Fibroblast of the aortic adventitia (primary cell): ENCODE data around the gene POLDIP3. TPM values are rescaled to one million over a fixed set of nuclear protein-coding genes. Genes with fewer than 3 reads are reported as not detected.
"Not testable (repeated sequence)": the region's sequence is repeated elsewhere in the genome, so short reads cannot be mapped to it uniquely, and the experiment has no call there.

Experiments
- DNase-seq: peaks from one replicate; pipeline ENCODE4 v3.0.0-alpha.2; 2010; ENCODE audit warnings: low read depth
- H3K4me3 ChIP-seq: 2 replicates; pipeline ENCODE4 v1.5.1; 2011; ENCODE audit warnings: low read depth, mild to moderate bottlenecking, control low read depth, low read length, moderate library complexity
- total RNA-seq: library from RNA; depleted of rRNA; stranded (reverse); fragments of >200 nt; gene quantifications from 2 replicates; pipeline ENCODE4 v1.2.3, GENCODE V29; 2012; ENCODE audit warnings: low replicate concordance
- TF ChIP-seq, protein P1 (sequence below): IDR thresholded peaks from 2 replicates; pipeline ENCODE4 v1.5.1; 2011; ENCODE audit warnings: mild to moderate bottlenecking, low read length, control low read depth, inconsistent platforms; ENCODE audit not compliant: insufficient read depth

POLDIP3 gene
- total RNA-seq, 1 donor: 34.1 TPM

DNA sequence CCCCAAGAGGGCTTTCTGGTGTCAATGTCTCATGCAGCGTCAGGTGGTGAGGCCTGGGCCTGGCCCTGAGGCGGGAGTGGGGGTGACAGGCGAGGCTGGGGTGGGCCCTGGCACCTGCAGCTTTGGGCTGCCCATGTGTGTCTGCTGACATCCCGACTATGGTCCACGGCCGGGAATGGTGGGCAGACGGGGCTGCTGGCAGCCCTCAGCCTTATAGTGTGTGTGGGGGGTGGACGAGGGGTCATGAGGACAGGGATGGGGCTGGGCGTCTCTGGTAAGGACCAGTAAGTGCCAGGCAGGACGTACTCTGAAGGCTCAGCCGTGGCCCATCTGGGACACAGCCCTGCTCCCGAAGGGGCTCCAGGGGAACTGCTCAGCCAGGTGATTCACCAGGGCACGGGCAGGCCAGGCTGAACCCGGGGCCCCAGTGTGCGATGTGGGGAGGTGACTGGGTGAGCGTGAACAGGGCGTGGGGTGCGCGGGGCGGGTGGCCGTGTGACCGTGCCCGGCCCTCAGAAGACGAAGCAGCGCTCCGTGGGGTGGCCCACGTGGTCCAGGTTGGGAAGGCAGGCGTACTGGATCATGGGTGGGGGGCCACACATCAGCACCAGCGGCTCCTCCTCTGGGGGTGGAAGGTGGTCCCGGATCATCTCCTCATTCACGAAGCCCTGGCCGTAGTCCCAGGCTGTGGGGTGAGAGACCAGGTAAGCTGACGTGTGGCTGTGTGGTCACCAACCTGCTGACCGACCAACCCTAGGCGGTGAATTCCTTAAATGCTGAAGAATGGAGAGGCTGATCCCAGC, 4.8 kb upstream of the POLDIP3 start:
- TF ChIP-seq, protein P1, sequence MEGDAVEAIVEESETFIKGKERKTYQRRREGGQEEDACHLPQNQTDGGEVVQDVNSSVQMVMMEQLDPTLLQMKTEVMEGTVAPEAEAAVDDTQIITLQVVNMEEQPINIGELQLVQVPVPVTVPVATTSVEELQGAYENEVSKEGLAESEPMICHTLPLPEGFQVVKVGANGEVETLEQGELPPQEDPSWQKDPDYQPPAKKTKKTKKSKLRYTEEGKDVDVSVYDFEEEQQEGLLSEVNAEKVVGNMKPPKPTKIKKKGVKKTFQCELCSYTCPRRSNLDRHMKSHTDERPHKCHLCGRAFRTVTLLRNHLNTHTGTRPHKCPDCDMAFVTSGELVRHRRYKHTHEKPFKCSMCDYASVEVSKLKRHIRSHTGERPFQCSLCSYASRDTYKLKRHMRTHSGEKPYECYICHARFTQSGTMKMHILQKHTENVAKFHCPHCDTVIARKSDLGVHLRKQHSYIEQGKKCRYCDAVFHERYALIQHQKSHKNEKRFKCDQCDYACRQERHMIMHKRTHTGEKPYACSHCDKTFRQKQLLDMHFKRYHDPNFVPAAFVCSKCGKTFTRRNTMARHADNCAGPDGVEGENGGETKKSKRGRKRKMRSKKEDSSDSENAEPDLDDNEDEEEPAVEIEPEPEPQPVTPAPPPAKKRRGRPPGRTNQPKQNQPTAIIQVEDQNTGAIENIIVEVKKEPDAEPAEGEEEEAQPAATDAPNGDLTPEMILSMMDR: no peak
- DNase-seq: no peak

DNA sequence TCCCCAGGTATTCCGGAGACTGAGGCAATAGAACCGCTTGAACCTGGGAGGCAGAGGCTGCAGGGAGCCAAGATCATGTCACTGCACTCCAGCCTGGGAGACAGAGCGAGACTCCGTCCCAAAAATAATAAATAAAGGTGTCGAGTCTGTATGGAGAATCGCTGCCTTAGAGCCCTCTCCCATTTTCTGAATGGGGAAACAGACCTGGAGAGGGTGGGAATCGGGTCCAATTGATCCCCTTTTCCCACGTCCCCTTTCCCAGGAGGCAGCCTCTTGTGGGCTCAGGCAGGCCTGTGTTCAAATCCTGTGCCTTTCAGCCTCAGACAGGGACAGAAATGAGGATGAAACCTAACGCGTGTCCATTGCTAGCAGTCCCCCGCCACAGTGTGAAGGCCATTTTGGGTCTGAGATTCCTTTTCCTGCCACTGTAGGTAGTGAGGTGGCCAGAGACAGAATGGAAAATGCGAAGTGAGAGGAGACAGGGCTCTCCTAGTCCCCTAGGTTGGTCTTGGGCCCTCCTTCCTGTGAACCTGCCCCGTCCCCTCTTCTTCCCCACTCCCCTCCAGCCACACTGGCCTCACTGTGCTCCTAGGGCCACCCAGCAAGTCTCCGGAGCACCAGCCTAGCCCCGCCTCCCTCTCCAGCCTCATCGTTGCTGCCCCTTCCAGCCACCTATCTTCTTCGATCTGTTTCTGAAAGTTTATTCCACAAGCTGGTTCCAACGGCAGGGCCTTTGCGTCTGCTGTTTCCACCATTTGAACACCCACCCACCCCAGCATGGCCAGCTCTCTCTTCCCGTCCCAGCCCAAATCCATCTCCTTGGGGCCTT, 2.7 kb upstream of the POLDIP3 start:
- no peak overlapping the region for H3K4me3 ChIP-seq
- no peak for DNase-seq
- TF ChIP-seq, protein P1: no peak

More for the DNA sequence above, 4.8 kb upstream of the POLDIP3 start:
- no peak overlapping the region for H3K4me3 ChIP-seq

DNA sequence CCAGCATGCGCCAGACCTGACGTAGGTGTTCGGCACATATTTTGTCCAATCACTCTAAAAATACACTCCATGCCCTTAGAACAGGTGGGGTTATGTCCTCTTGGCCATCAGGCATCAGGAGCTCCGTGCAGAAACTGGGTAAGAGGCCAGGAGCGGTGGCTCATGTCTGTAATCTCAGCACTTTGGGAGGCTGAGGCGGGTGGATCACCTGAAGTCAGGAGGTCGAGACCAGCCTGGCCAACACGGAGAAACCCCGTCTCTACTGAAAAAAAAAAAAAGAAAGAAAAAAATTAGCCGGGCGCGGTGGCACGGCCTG, 1.1 kb upstream of the POLDIP3 start:
- not testable (repeated sequence) for DNase-seq
- peak overlapping the region; percentile 28 for H3K4me3 ChIP-seq

DNA sequence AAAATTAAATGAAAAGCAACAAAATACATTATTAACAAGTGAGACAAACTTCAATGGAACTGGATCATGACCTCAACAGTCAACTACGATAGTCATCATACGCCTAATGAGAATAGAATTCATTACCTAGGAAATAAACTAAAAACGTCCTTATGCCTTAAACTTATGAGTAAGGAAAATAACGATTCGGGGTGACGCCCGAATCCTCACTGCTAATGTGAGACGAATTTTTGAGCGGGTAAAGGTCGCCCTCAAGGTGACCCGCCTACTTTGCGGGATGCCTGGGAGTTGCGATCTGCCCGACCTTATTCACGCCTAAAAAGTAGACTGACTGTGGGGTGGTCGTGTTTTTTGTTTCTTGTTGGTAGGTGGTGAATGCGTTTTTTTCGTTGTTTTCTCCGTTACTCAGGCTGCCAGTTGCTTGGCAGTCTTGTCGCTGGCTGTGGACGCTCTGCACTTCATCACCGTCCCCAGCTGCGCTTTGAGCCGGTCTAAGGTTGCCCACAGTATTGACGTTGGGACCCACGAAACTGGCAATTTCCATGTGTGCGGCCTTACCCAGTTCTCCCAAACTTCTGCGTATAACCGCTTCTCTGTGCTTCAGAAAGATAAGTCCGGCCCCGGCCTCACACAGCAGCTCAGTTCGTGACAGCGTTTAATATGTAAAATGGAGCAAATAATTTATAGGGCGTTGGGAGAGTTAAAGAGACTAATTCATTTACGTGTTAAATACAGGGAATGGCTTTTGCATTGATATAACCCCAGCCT, 593 bp upstream of the POLDIP3 start:
- TF ChIP-seq, protein P1: no peak
- H3K4me3 ChIP-seq: peak overlapping the region; percentile 28
- DNase-seq: peak; percentile 98

DNA sequence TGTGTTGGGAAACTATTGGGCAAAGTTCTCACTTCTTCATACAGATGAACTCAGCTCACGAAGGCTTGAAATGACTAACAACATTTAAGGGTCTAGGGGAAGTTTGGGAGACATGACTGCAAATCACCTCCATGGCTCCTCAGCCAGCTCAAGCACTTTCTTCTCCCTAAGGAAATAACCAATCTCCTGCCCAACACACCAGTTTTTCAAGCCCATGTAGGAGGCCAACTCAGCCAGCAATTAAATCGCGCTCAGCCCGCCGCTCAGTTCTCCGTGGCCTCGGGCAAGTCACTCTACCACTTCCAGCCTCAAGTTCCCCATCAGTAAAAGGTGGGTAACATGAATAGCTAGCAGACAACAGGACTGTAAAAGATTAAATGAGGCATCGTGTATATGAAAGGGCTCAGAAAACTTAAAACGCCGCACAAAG, 796 bp downstream of the POLDIP3 start:
- TF ChIP-seq, protein P1: no peak
- DNase-seq: no peak
- peak overlapping the region; percentile 82 for H3K4me3 ChIP-seq

DNA sequence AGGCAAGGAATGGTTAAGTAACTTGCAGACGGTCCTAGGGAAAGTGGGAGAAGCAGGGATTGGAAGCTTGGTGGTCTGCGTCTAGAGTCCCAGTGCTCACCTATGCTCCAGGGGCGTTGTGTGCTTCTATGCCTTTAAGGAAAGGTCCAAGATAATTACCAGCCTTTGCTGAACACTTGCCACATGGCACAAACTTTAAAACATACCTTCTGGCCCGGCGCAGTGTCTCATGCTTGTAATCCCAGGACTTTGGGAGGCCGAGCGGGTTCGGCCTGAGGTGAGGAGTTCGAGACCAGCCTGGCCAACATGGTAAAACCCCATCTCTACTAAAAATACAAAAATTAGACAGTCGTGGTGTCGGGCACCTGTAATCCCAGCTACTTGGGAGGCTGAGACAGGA, 2.3 kb downstream of the POLDIP3 start:
- no peak for DNase-seq
- TF ChIP-seq, protein P1: no peak
- no peak overlapping the region for H3K4me3 ChIP-seq

DNA sequence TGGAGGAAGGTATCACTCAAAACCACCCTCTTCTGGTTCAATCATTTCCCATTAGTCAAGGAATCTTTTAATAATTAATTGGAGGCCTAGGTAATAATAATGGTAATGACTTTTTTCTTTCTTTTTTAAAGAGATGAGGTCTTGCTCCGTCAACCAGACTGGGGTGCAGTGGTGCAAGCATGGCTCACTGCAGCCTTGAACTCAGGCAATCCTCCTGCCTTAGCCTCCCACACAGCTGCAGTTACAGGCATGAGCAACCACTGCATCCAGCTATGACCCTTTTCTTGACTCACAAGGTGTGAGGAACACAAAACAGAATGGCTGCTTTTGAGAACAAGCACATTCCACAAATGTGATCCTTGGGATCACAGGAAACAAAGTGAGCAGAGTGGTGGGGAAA, 3.6 kb downstream of the POLDIP3 start:
- no peak overlapping the region for H3K4me3 ChIP-seq
- TF ChIP-seq, protein P1: no peak
- no peak for DNase-seq
